Body of pancreas (tissue), 4 donors: Measurements from ENCODE around the gene UBE2B.

Source experiments
- POLR2A ChIP-seq, 3 donors: fragments of 450-650 bp; IDR thresholded peaks; one replicate each; pipeline ENCODE4 v1.6.1; 2016; ENCODE audit warnings: antibody characterized with exemption in 3 of 3, mild to moderate bottlenecking in 2 of 3
- TF ChIP-seq, protein P1 (sequence below), 7 experiments: fragments of 450-650 bp in 4 of 7; fragments of 200-600 bp in 3 of 7; sonication (generic) in 3 of 7; IDR thresholded peaks; one replicate each; pipeline ENCODE4 v1.5.1; 2016 to 2019; ENCODE audit warnings: antibody characterized with exemption in 7 of 7

- TF ChIP-seq, protein P1, sequence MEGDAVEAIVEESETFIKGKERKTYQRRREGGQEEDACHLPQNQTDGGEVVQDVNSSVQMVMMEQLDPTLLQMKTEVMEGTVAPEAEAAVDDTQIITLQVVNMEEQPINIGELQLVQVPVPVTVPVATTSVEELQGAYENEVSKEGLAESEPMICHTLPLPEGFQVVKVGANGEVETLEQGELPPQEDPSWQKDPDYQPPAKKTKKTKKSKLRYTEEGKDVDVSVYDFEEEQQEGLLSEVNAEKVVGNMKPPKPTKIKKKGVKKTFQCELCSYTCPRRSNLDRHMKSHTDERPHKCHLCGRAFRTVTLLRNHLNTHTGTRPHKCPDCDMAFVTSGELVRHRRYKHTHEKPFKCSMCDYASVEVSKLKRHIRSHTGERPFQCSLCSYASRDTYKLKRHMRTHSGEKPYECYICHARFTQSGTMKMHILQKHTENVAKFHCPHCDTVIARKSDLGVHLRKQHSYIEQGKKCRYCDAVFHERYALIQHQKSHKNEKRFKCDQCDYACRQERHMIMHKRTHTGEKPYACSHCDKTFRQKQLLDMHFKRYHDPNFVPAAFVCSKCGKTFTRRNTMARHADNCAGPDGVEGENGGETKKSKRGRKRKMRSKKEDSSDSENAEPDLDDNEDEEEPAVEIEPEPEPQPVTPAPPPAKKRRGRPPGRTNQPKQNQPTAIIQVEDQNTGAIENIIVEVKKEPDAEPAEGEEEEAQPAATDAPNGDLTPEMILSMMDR (IDR thresholded peaks at IDR 0.05): no peak
- TF ChIP-seq POLR2A (IDR thresholded peaks at IDR 0.05): no peak
These were observed 41.7 kb downstream of the UBE2B start for GRCh38 chr5:134413046-134413445.
